Natural killer cell (primary cell): ENCODE measurements around the gene NFKBIA. TPM values are rescaled to one million over a fixed set of nuclear protein-coding genes. Genes with fewer than 3 reads are reported as not detected.
A peak's percentile ranks its signal among the peaks of the same experiment; 100 is the strongest.
"Not testable (repeated sequence)": the region's sequence is repeated elsewhere in the genome, so short reads cannot be mapped to it uniquely, and the experiment has no call there.

Source experiments
- ATAC-seq, 3 donors: fragments of 150-1000 bp in 2 of 3; fragments of 200-7000 bp in 1 of 3; cut with Tn5 transposase; 1 replicate in 1 of 3; 2 replicates in 2 of 3; pipeline ENCODE4 v1.10.0; 2021; ENCODE audit warnings: mild to moderate bottlenecking in 2 of 3, moderate library complexity in 2 of 3
- DNase-seq, 2 donors: peaks; one replicate each; pipeline versions ENCODE4 v3.0.0 to v3.0.0-alpha.2; 2013 to 2021; ENCODE audit warnings: mixed read lengths in 1 of 2
- H3K27ac ChIP-seq: one replicate; pipeline ENCODE4 v1.5.1; 2013; ENCODE audit warnings: mild to moderate bottlenecking, low read length
- H3K27me3 ChIP-seq: one replicate; pipeline ENCODE4 v1.6.1; 2013; ENCODE audit warnings: low read length; ENCODE audit not compliant: control insufficient read depth, insufficient read depth
- H3K36me3 ChIP-seq: one replicate; pipeline ENCODE4 v1.6.1; 2013; ENCODE audit warnings: low read length; ENCODE audit not compliant: control insufficient read depth, insufficient read depth
- H3K4me1 ChIP-seq: one replicate; pipeline ENCODE4 v1.6.1; 2013; ENCODE audit warnings: low read length; ENCODE audit not compliant: control insufficient read depth, insufficient read depth
- H3K4me3 ChIP-seq: one replicate; pipeline ENCODE4 v1.5.1; 2013; ENCODE audit warnings: low read length
- H3K9me3 ChIP-seq: one replicate; pipeline ENCODE4 v1.6.1; 2013; ENCODE audit warnings: low read length; ENCODE audit not compliant: control insufficient read depth, insufficient read depth
- H3K27ac Mint-ChIP-seq, 2 donors: one replicate each; pipeline ENCODE4 v1.8.0; 2022; ENCODE audit warnings: mild to moderate bottlenecking in 2 of 2, mixed read lengths in 2 of 2, moderate library complexity in 1 of 2
- H3K27me3 Mint-ChIP-seq, 2 donors: one replicate each; pipeline ENCODE4 v1.8.0; 2022; ENCODE audit warnings: low read depth in 2 of 2, mixed read lengths in 2 of 2
- H3K36me3 Mint-ChIP-seq: one replicate; pipeline ENCODE4 v1.8.0; 2022; ENCODE audit warnings: mixed read lengths
- H3K4me1 Mint-ChIP-seq, 2 donors: one replicate each; pipeline ENCODE4 v1.8.0; 2022; ENCODE audit warnings: mixed read lengths in 2 of 2
- H3K4me3 Mint-ChIP-seq: one replicate; pipeline ENCODE4 v1.8.0; 2022; ENCODE audit warnings: mild to moderate bottlenecking, moderate library complexity, mixed read lengths
- H3K9me3 Mint-ChIP-seq, 2 donors: one replicate each; pipeline ENCODE4 v1.8.0; 2022; ENCODE audit warnings: mixed read lengths in 2 of 2
- CTCF ChIP-seq: fragments of 200-600 bp; IDR thresholded peaks from one replicate; pipeline ENCODE4 v1.8.0; 2022; ENCODE audit warnings: antibody characterized with exemption
- WGBS: methylation state at CpG from one replicate; pipeline ENCODE4 v1.1.7; 2013; ENCODE audit warnings: missing lambda C conversion rate; ENCODE audit not compliant: insufficient coverage; 5-methylcytosine and 5-hydroxymethylcytosine counted together
- intact Hi-C: fragments of 100-400 bp; cut with micrococcal nuclease; formaldehyde crosslinking; loops from one replicate; pipeline ENCODE4 v1.14.2; 2022
- total RNA-seq, 4 donors: library from RNA; stranded (reverse); fragments of 120-200 nt in 1 of 4; gene quantifications; one replicate each; pipeline versions ENCODE4 v1.2.3 to v1.2.4, GENCODE V29; 2013 to 2022

The NFKBIA gene
- total RNA-seq, 3 donors from 2014 or later (not counting 1 experiment from before 2014, with no cell fraction given) = 2,039 to 3,339 (median 2,499) TPM

GRCh38 chr14:35380794-35381193 lies 23.8 kb downstream of the NFKBIA start:
- Histone ChIP-seq H3K36me3 (no peaks in the 10 kb centered on the region), H3K4me1 (no peaks in the 10 kb centered on the region), H3K27ac (no peak overlapping the region), H3K4me3 (no peak overlapping the region), H3K27me3 (no peaks in the 10 kb centered on the region), H3K9me3 (no peaks in the 10 kb centered on the region)
- 93% methylated on average over 6 of the region's 7 CpGs for WGBS
- ATAC-seq (no peak), DNase-seq (no peak)
- Mint-ChIP-seq H3K9me3 (no peaks in the 10 kb centered on the region), H3K27me3 (no peaks in the 10 kb centered on the region), H3K36me3 (no peaks in the 10 kb centered on the region), H3K4me1 (no peaks in the 10 kb centered on the region), H3K4me3 (no peak overlapping the region), H3K27ac (no peak overlapping the region)
- intact Hi-C loops = no loop called here
- no peak for TF ChIP-seq CTCF

GRCh38 chr14:35379234-35379933 lies 25.2 kb downstream of the NFKBIA start:
- H3K9me3 Mint-ChIP-seq, H3K36me3 ChIP-seq, H3K4me1 Mint-ChIP-seq, ATAC-seq, H3K27me3 ChIP-seq, intact Hi-C loops, H3K4me3 ChIP-seq, H3K4me3 Mint-ChIP-seq, H3K36me3 Mint-ChIP-seq, H3K27ac Mint-ChIP-seq, H3K27me3 Mint-ChIP-seq, H3K9me3 ChIP-seq, DNase-seq, H3K27ac ChIP-seq, H3K4me1 ChIP-seq: not testable (repeated sequence)
- 87% methylated on average over 9 of the region's 9 CpGs for WGBS

GRCh38 chr14:35378425-35379233 lies 25.9 kb downstream of the NFKBIA start:
- 76% methylated on average over 8 of the region's 9 CpGs for WGBS
- no peak overlapping the region for H3K27ac ChIP-seq
- TF ChIP-seq CTCF = no peak
- no peak overlapping the region for H3K4me3 ChIP-seq
- Mint-ChIP-seq H3K9me3 (no peaks in the 10 kb centered on the region), H3K4me3 (no peak overlapping the region), H3K4me1 (no peaks in the 10 kb centered on the region), H3K27me3 (no peaks in the 10 kb centered on the region), H3K27ac (no peak overlapping the region), H3K36me3 (no peaks in the 10 kb centered on the region)
- no peaks in the 10 kb centered on the region for H3K27me3 ChIP-seq
- intact Hi-C loops = no loop called here
- no peaks in the 10 kb centered on the region for H3K4me1 ChIP-seq
- DNase-seq (no peak), ATAC-seq (no peak)
- no peaks in the 10 kb centered on the region for H3K36me3 ChIP-seq
- H3K9me3 ChIP-seq = no peaks in the 10 kb centered on the region

GRCh38 chr14:35375558-35376025 lies 29.0 kb downstream of the NFKBIA start:
- no peaks in the 10 kb centered on the region for H3K4me1 Mint-ChIP-seq
- H3K4me3 ChIP-seq = no peak overlapping the region
- H3K27ac ChIP-seq = no peak overlapping the region
- no peak overlapping the region for H3K4me3 Mint-ChIP-seq
- H3K36me3 Mint-ChIP-seq = peaks cover 6% of the 10 kb centered on the region
- DNase-seq = peak in 1 of 2 donors; percentile 20
- no peak for TF ChIP-seq CTCF
- no peak for ATAC-seq
- no peaks in the 10 kb centered on the region for H3K36me3 ChIP-seq
- peaks cover 0 to 4% of the 10 kb centered on the region in 2 donors for H3K9me3 Mint-ChIP-seq
- H3K9me3 ChIP-seq = peaks cover 3% of the 10 kb centered on the region
- intact Hi-C loops = no loop called here
- WGBS = 65% methylated on average over 7 of the region's 7 CpGs
- H3K4me1 ChIP-seq = no peaks in the 10 kb centered on the region
- H3K27ac Mint-ChIP-seq = no peak overlapping the region
- H3K27me3 ChIP-seq = no peaks in the 10 kb centered on the region
- H3K27me3 Mint-ChIP-seq = no peaks in the 10 kb centered on the region
